Measurements from ENCODE around the gene PRKCE. TPM values are rescaled to one million over a fixed set of nuclear protein-coding genes. Genes with fewer than 3 reads are reported as not detected.

Gene PRKCE
- total RNA-seq, 1 experiment from 2014 or later = 14.0 TPM

DNA sequence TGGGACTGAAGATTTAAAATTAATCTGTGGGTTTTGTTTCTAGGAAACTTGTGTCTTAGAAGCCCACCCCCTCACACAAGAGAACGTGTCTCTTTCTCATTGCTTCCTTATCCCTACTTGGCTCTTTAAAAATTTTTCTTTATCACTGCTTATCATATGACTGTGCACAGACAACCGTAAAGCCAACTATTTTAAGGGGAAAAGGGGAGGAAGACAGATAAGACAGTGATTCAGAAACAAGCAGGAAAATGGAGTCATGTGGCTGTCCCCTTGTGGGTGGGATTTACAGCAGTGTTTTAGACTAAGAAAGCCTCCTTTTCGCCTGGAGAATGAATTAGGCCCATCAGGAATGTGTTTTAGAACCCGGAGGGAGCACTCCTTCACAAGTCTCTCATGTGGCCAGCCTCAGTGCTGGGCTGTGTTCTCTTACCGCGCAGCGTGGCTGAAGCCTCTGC is 17.6 kb downstream of the PRKCE start:
- no peak for TF ChIP-seq TCF7L2 (IDR thresholded peaks at IDR 0.05; ENCODE audit: low read depth, low read length)
- TF ChIP-seq, protein P1, sequence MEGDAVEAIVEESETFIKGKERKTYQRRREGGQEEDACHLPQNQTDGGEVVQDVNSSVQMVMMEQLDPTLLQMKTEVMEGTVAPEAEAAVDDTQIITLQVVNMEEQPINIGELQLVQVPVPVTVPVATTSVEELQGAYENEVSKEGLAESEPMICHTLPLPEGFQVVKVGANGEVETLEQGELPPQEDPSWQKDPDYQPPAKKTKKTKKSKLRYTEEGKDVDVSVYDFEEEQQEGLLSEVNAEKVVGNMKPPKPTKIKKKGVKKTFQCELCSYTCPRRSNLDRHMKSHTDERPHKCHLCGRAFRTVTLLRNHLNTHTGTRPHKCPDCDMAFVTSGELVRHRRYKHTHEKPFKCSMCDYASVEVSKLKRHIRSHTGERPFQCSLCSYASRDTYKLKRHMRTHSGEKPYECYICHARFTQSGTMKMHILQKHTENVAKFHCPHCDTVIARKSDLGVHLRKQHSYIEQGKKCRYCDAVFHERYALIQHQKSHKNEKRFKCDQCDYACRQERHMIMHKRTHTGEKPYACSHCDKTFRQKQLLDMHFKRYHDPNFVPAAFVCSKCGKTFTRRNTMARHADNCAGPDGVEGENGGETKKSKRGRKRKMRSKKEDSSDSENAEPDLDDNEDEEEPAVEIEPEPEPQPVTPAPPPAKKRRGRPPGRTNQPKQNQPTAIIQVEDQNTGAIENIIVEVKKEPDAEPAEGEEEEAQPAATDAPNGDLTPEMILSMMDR (IDR thresholded peaks at IDR 0.05) = no peak
- TF ChIP-seq, protein P2, sequence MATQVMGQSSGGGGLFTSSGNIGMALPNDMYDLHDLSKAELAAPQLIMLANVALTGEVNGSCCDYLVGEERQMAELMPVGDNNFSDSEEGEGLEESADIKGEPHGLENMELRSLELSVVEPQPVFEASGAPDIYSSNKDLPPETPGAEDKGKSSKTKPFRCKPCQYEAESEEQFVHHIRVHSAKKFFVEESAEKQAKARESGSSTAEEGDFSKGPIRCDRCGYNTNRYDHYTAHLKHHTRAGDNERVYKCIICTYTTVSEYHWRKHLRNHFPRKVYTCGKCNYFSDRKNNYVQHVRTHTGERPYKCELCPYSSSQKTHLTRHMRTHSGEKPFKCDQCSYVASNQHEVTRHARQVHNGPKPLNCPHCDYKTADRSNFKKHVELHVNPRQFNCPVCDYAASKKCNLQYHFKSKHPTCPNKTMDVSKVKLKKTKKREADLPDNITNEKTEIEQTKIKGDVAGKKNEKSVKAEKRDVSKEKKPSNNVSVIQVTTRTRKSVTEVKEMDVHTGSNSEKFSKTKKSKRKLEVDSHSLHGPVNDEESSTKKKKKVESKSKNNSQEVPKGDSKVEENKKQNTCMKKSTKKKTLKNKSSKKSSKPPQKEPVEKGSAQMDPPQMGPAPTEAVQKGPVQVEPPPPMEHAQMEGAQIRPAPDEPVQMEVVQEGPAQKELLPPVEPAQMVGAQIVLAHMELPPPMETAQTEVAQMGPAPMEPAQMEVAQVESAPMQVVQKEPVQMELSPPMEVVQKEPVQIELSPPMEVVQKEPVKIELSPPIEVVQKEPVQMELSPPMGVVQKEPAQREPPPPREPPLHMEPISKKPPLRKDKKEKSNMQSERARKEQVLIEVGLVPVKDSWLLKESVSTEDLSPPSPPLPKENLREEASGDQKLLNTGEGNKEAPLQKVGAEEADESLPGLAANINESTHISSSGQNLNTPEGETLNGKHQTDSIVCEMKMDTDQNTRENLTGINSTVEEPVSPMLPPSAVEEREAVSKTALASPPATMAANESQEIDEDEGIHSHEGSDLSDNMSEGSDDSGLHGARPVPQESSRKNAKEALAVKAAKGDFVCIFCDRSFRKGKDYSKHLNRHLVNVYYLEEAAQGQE (IDR thresholded peaks at IDR 0.05; ENCODE audit: insufficient read depth in 1 of 2, low read depth in 2 of 2, low read length in 1 of 2) = no peak
- TF ChIP-seq POLR2AphosphoS5 (IDR thresholded peaks at IDR 0.05; ENCODE audit: low read depth, low read length) = no peak
- no peak for TF ChIP-seq SIN3A (IDR thresholded peaks at IDR 0.05; ENCODE audit: borderline replicate concordance, insufficient read depth, low read depth, low read length)
- BruUV-seq (replicated peaks) = no TSS peak
- Histone ChIP-seq H3K36me3 (ENCODE audit: control insufficient read depth, insufficient read depth, low read length) (no peaks in the 10 kb centered on the region), H3K4me3 (ENCODE audit: low read depth in 2 of 2, low read length in 2 of 2) (no peak overlapping the region), H3K9me3 (ENCODE audit: control insufficient read depth, insufficient read depth, low read depth, low read length) (no peaks in the 10 kb centered on the region), H3K27ac (ENCODE audit: low read length) (no peak overlapping the region), H3K27me3 (ENCODE audit: control insufficient read depth, insufficient read depth, low read length) (no peaks in the 10 kb centered on the region), H3K4me1 (ENCODE audit: control insufficient read depth, insufficient read depth, low read length) (no peaks in the 10 kb centered on the region; the same call in 1 of the 2 replicates)
- intact Hi-C loops (cut with micrococcal nuclease; ENCODE audit: unreplicated experiment) (no loop called here), in situ Hi-C loops (cut with HindIII; ENCODE audit: low pct_unique_long_range_greater_than_20kb, low sequenced_read_pairs) (no loop called here)
- ATAC-seq = no peak
- ChIA-PET POLR2A (no interaction called here), CTCF (no interaction called here)
- DNase-seq (ENCODE audit: low read depth, low spot score) = no peak

DNA sequence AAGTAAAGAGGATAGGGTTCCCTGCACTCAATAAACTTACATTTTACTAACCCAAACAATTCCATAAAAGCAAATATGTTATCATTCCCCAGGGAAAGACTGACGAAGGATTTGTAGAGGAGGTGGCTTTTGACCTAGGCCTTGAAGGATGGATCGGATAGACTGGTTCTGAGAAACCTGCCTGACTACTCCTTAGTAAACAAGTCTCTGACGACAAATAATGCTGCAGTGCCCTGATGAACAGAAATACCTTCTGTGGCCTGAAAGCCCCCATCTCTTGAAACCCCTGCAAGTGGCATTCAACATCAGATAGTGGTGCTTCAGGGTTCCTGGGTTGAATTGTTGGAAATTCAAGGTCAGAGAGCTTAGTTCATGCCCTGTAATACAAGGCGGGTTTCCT is 19.2 kb downstream of the PRKCE start:
- CTCF ChIA-PET = no interaction called here
- POLR2A ChIA-PET = no interaction called here
- Histone ChIP-seq H3K4me1 (ENCODE audit: control insufficient read depth, insufficient read depth, low read length) (no peaks in the 10 kb centered on the region; the same call in 1 of the 2 replicates), H3K36me3 (ENCODE audit: control insufficient read depth, insufficient read depth, low read length) (no peaks in the 10 kb centered on the region), H3K4me3 (ENCODE audit: low read depth in 2 of 2, low read length in 2 of 2) (no peak overlapping the region), H3K9me3 (ENCODE audit: control insufficient read depth, insufficient read depth, low read depth, low read length) (no peaks in the 10 kb centered on the region), H3K27me3 (ENCODE audit: control insufficient read depth, insufficient read depth, low read length) (no peaks in the 10 kb centered on the region), H3K27ac (ENCODE audit: low read length) (no peak overlapping the region)
- ATAC-seq = no peak
- in situ Hi-C loops (cut with HindIII; ENCODE audit: low pct_unique_long_range_greater_than_20kb, low sequenced_read_pairs) (no loop called here), intact Hi-C loops (cut with micrococcal nuclease; ENCODE audit: unreplicated experiment) (no loop called here)
- BruUV-seq (replicated peaks) = no TSS peak
- DNase-seq (ENCODE audit: low read depth, low spot score) = no peak
- TF ChIP-seq POLR2AphosphoS5 (IDR thresholded peaks at IDR 0.05; ENCODE audit: low read depth, low read length) = no peak
- TF ChIP-seq, protein P1 (IDR thresholded peaks at IDR 0.05) = no peak
- TF ChIP-seq SIN3A (IDR thresholded peaks at IDR 0.05; ENCODE audit: borderline replicate concordance, insufficient read depth, low read depth, low read length) = no peak
- TF ChIP-seq TCF7L2 (IDR thresholded peaks at IDR 0.05; ENCODE audit: low read depth, low read length) = no peak
- TF ChIP-seq, protein P2 (IDR thresholded peaks at IDR 0.05; ENCODE audit: insufficient read depth in 1 of 2, low read depth in 2 of 2, low read length in 1 of 2) = no peak
